Head of caudate nucleus (tissue), 42 donors: ENCODE results near the gene EIPR1.
A peak's percentile ranks its signal among the peaks of the same experiment; 100 is the strongest.

Experiments
- DNase-seq, 42 donors: peaks; one replicate each; pipeline versions ENCODE4 v3.0.0 to v3.0.0-alpha.2; 2020 to 2021; ENCODE audit warnings: mixed read lengths in 7 of 42
- intact Hi-C: fragments of 100-400 bp; cut with DNase I; formaldehyde crosslinking; loops from one replicate; pipeline ENCODE4 v1.15.0; 2022

Gene EIPR1

GRCh38 chr2:3266925-3267867 is 110.4 kb downstream of the EIPR1 start:
- peak in 2 of 42 donors; percentile 7 to 32 for DNase-seq
- intact Hi-C loops: no loop called here

- peak in 15 of 42 donors; percentile 34 to 79 (median 51) for DNase-seq
- intact Hi-C loops: no loop called here
Measured at GRCh38 chr2:3265981-3266924, 111.4 kb downstream of the EIPR1 start.

DNA sequence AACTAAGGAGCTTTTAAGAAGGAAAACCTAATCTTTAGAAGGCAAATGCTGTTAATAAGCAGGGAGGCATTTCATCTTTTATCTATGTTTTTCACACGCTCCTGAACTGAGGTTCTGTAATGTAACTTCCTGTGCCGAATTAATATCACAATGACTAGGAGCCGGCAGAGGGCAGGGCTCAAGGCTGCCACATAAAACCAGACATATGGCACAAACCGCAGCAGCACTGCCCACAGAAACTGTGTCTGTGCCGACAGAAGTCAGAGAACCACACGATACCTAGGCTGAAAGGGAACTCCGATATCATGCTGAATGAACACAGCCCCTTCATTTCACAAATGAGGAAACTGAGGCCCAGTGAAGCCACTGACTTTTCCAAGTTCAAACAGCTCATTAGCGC is 112.1 kb downstream of the EIPR1 start:
- intact Hi-C loops: no loop called here
- DNase-seq: peak in 3 of 42 donors; percentile 11 to 40 (median 35)

- intact Hi-C loops: no loop called here
- DNase-seq: peak in 34 of 42 donors; percentile 11 to 83 (median 61)
Measured at GRCh38 chr2:3264010-3264744, 113.4 kb downstream of the EIPR1 start.

GRCh38 chr2:3263487-3263886 is 114.1 kb downstream of the EIPR1 start:
- intact Hi-C loops: no loop called here
- DNase-seq: peak in 1 of 42 donors; percentile 24

GRCh38 chr2:3262437-3263388 is 114.9 kb downstream of the EIPR1 start:
- intact Hi-C loops: no loop called here
- DNase-seq: peak in 1 of 42 donors; percentile 25

DNA sequence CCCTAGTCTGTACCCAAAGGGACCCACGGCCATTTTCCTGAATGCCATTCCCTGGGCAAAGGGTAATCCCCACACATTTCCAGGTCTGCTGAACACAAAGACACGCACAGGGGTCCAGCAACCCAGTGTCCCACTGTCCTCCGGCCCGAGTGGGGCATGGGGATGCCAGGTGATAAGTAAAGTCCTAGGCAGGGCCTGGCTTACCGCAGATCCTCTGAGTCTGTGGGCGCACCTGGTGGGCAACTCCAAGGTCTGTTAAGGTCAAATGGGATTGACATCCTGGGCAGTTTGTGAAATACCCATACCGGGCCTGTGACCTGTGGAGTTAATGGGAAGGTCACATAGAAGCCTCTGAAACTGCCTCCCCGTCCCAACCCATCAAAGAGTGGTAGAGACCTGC is 116.1 kb downstream of the EIPR1 start:
- DNase-seq: peak in 1 of 42 donors; percentile 22
- intact Hi-C loops: no loop called here

GRCh38 chr2:3260959-3261358 is 116.7 kb downstream of the EIPR1 start:
- intact Hi-C loops: no loop called here
- peak in 1 of 42 donors; percentile 33 for DNase-seq

- peak in 8 of 42 donors; percentile 26 to 61 (median 37) for DNase-seq
- intact Hi-C loops: no loop called here
Measured at GRCh38 chr2:3257826-3258225, 119.8 kb downstream of the EIPR1 start.

- intact Hi-C loops: no loop called here
- peak; percentile 44 to 93 (median 72) for DNase-seq
Measured at GRCh38 chr2:3257166-3257565, 120.5 kb downstream of the EIPR1 start.

DNA sequence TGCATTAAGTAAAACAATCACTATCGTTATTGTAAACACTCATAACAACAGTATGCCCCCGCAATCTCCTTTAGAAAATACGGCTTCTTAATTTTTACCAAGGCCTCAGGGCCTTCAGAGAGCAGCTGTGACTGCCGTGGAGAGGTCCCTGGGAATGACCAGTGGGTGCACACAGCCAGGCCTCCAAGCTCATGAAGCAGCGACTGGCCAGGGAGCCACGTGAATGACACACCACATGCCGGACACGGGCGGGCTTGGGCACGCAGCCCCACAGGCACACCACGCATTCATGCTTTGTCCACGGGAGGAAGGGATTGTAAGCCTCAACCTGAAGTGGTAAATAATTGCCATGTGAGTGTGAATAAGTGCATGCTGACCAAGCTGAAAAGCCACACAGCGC is 121.0 kb downstream of the EIPR1 start:
- intact Hi-C loops: no loop called here
- DNase-seq: peak in 2 of 42 donors; percentile 31 to 36

GRCh38 chr2:3256157-3256556 is 121.5 kb downstream of the EIPR1 start:
- peak in 1 of 42 donors; percentile 34 for DNase-seq
- intact Hi-C loops: no loop called here

DNA sequence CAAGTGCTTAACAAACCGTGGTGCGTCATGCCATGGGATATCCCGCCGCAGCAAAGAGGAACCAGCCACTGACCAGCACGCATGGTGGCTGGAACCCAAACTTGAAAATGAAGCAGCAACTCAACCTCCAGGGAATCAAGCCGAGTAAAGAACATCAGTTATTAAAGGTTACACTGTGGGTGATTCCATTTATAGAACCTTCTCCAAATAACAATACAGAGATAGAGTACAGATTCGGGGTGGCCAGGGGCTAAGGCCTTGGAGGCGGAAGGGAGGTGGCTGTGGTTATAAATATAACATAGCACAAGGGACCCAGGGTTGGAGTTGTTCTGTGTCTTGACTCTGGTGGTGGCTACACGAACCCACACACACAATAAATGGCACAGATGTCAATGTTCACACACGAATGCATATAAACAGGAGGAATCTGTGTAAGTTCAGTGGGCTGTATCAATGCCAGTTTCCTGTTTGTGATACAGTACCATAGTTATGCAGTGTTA is 123.1 kb downstream of the EIPR1 start:
- DNase-seq: peak in 2 of 42 donors; percentile 17 to 34
- intact Hi-C loops: no loop called here

- intact Hi-C loops: no loop called here
- DNase-seq: no peak
Measured at GRCh38 chr2:3253913-3254441, 123.6 kb downstream of the EIPR1 start.

- no peak for DNase-seq
- intact Hi-C loops: no loop called here
Measured at GRCh38 chr2:3251946-3252345, 125.7 kb downstream of the EIPR1 start.

- intact Hi-C loops: no loop called here
- no peak for DNase-seq
Measured at GRCh38 chr2:3249476-3249962, 128.1 kb downstream of the EIPR1 start.
